Measurements from ENCODE around the gene HIVEP2. TPM values are rescaled to one million over a fixed set of nuclear protein-coding genes. Genes with fewer than 3 reads are reported as not detected.

The HIVEP2 gene
- total and polyA plus RNA-seq, 2 donors (not counting 3 experiments of a cell fraction or from before 2014, with no cell fraction given), result 1.3 to 4.7 TPM

- no peaks in the 10 kb centered on the region for H3K36me3 ChIP-seq (ENCODE audit: control insufficient read depth in 2 of 2, extremely low read depth in 1 of 2, insufficient read depth in 2 of 2, low read length in 2 of 2)
- intact Hi-C loops (cut with micrococcal nuclease) (no loop called here), dilution Hi-C loops (cut with MboI; ENCODE audit: extremely low pct_ligation_motif_present, low sequenced_read_pairs) (no loop called here)
- no peak for TF ChIP-seq FOS (IDR thresholded peaks at IDR 0.05; ENCODE audit: borderline replicate concordance, insufficient read depth, low read length)
- TF ChIP-seq JUN (IDR thresholded peaks at IDR 0.05; ENCODE audit: borderline replicate concordance, insufficient read depth, insufficient read length, low read depth), result no peak
- no peak for TF ChIP-seq MYC (IDR thresholded peaks at IDR 0.05; ENCODE audit: low read depth, low read length)
- no peak for TF ChIP-seq CTCF (IDR thresholded peaks at IDR 0.05; ENCODE audit: extremely low read depth in 1 of 2, insufficient read depth in 1 of 2, low read depth in 1 of 2, low read length in 2 of 2)
- TF ChIP-seq EZH2 (IDR thresholded peaks at IDR 0.05; ENCODE audit: borderline replicate concordance, low read depth, low read length, severe bottlenecking), result no peak
- TF ChIP-seq MAX (IDR thresholded peaks at IDR 0.05; ENCODE audit: insufficient read depth, insufficient read length), result no peak
- TF ChIP-seq POLR2A (IDR thresholded peaks at IDR 0.05; ENCODE audit: low read depth, low read length), result no peak
- TF ChIP-seq POLR2AphosphoS5 (IDR thresholded peaks at IDR 0.05; ENCODE audit: insufficient read depth, low read depth, low read length), result no peak
- TF ChIP-seq GATA2 (IDR thresholded peaks at IDR 0.05; ENCODE audit: insufficient read depth, insufficient read length, low read depth, low read length), result no peak
- no peaks in the 10 kb centered on the region for H3K9me3 ChIP-seq (replicated peaks; ENCODE audit: control insufficient read depth, insufficient read depth, low read length)
- H3K9me1 ChIP-seq (replicated peaks; ENCODE audit: control insufficient read depth, extremely low read depth, insufficient read depth, low read length), result no peaks in the 10 kb centered on the region
- H2AFZ ChIP-seq (ENCODE audit: low read depth, low read length), result no peak overlapping the region
- BruUV-seq (replicated peaks), result no TSS peak
- no peak overlapping the region for H3K4me2 ChIP-seq (ENCODE audit: insufficient read depth, low read length)
- H3K27ac ChIP-seq (ENCODE audit: insufficient read depth, low read depth, low read length), result no peak overlapping the region
- peak; percentile 34 for DNase-seq (ENCODE audit: low read depth, low spot score)
- no peaks in the 10 kb centered on the region for H3K27me3 ChIP-seq (ENCODE audit: control insufficient read depth in 2 of 2, insufficient read depth in 2 of 2, low read length in 2 of 2)
- CTCF ChIA-PET, result no interaction called here
- no peaks in the 10 kb centered on the region for H3K4me1 ChIP-seq (ENCODE audit: control insufficient read depth, extremely low read depth, insufficient read depth, low read length)
- no peak overlapping the region for H3K9ac ChIP-seq (replicated peaks; ENCODE audit: extremely low read depth, insufficient read depth, low read length)
- no peak overlapping the region for H3K4me3 ChIP-seq (replicated peaks in 1 of 3; ENCODE audit: insufficient read depth in 1 of 3, low read depth in 1 of 3, low read length in 3 of 3)
- POLR2A ChIA-PET, result no interaction called here
- no peak for FAIRE-seq
- H3K79me2 ChIP-seq (ENCODE audit: control insufficient read depth, insufficient read depth, low read length), result no peaks in the 10 kb centered on the region
- no peaks in the 10 kb centered on the region for H4K20me1 ChIP-seq (replicated peaks; ENCODE audit: control insufficient read depth, extremely low read depth, insufficient read depth, low read length)
Measured at GRCh38 chr6:142953373-142954273, 8.6 kb upstream of the HIVEP2 start.
